Measurements from ENCODE around the gene SH2D2A. TPM values are rescaled to one million over a fixed set of nuclear protein-coding genes. Genes with fewer than 3 reads are reported as not detected.

SH2D2A gene
- total and polyA plus RNA-seq, 9 donors, result 0.19 to 2.8 (median 0.77) TPM

GRCh38 chr1:156821801-156822200 is 5.2 kb upstream of the SH2D2A start:
- WGBS, 3 donors, result 52 to 53% (median 53%) methylated on average over 4 of the region's 4 CpGs

GRCh38 chr1:156815961-156816422 is 656 bp downstream of the SH2D2A start:
- H3K4me3 ChIP-seq, result no peak overlapping the region
- H3K9me3 ChIP-seq, result no peaks in the 10 kb centered on the region
- TF ChIP-seq POLR2A (IDR thresholded peaks at IDR 0.05) (no peak), CTCF (IDR thresholded peaks at IDR 0.05) (no peak), EP300 (IDR thresholded peaks at IDR 0.05) (no peak)
- 75 to 78% (median 75%) methylated on average over 10 of the region's 10 CpGs for WGBS, 3 donors
- intact Hi-C loops (cut with DNase I), result no loop called here
- H3K36me3 ChIP-seq, result no peaks in the 10 kb centered on the region
- no peaks in the 10 kb centered on the region for H3K27me3 ChIP-seq
- peak overlapping the region in 1 of 2 donors; percentile 30 for H3K27ac ChIP-seq
- peaks cover 5% of the 10 kb centered on the region for H3K4me1 ChIP-seq (ENCODE audit: insufficient read depth)
- no peak for DNase-seq

More at GRCh38 chr1:156821801-156822200, 5.2 kb upstream of the SH2D2A start:
- no peak for DNase-seq
- intact Hi-C loops (cut with DNase I), result no loop called here
- Histone ChIP-seq H3K27me3 (no peaks in the 10 kb centered on the region), H3K4me3 (no peak overlapping the region), H3K36me3 (no peaks in the 10 kb centered on the region), H3K9me3 (no peaks in the 10 kb centered on the region), H3K27ac (no peak overlapping the region), H3K4me1 (ENCODE audit: insufficient read depth) (no peaks in the 10 kb centered on the region)
- TF ChIP-seq EP300 (IDR thresholded peaks at IDR 0.05) (no peak), POLR2A (IDR thresholded peaks at IDR 0.05) (no peak), CTCF (IDR thresholded peaks at IDR 0.05) (no peak)

GRCh38 chr1:156815307-156815826 is 1.3 kb downstream of the SH2D2A start:
- no peak overlapping the region for H3K4me3 ChIP-seq
- WGBS, 3 donors, result 55 to 65% (median 61%) methylated on average over 5 of the region's 5 CpGs
- intact Hi-C loops (cut with DNase I), result no loop called here

GRCh38 chr1:156814571-156815260 is 1.9 kb downstream of the SH2D2A start:
- no peaks in the 10 kb centered on the region for H3K27me3 ChIP-seq
- intact Hi-C loops (cut with DNase I), result no loop called here

More at GRCh38 chr1:156815307-156815826, 1.3 kb downstream of the SH2D2A start:
- Histone ChIP-seq H3K27ac (peak overlapping the region in 1 of 2 donors; percentile 30), H3K9me3 (no peaks in the 10 kb centered on the region), H3K4me1 (ENCODE audit: insufficient read depth) (peaks cover 5% of the 10 kb centered on the region), H3K27me3 (no peaks in the 10 kb centered on the region), H3K36me3 (no peaks in the 10 kb centered on the region)
- peak; percentile 45 for TF ChIP-seq EP300 (IDR thresholded peaks at IDR 0.05)
- no peak for TF ChIP-seq CTCF (IDR thresholded peaks at IDR 0.05)
- DNase-seq, result peak in 1 of 5 donors; percentile 67

More at GRCh38 chr1:156814571-156815260, 1.9 kb downstream of the SH2D2A start:
- Histone ChIP-seq H3K9me3 (no peaks in the 10 kb centered on the region), H3K27ac (peak overlapping the region in 1 of 2 donors; percentile 15), H3K36me3 (no peaks in the 10 kb centered on the region), H3K4me1 (ENCODE audit: insufficient read depth) (peaks cover 5% of the 10 kb centered on the region), H3K4me3 (no peak overlapping the region)
- DNase-seq, result no peak
- TF ChIP-seq EP300 (IDR thresholded peaks at IDR 0.05) (no peak), POLR2A (IDR thresholded peaks at IDR 0.05) (no peak), CTCF (IDR thresholded peaks at IDR 0.05) (no peak)
- 79 to 87% (median 82%) methylated on average over 7 of the region's 7 CpGs for WGBS, 3 donors
